Activated CD8-positive, alpha-beta T cell treated with anti-CD3 and anti-CD28 coated beads for 36 hours (primary cell): ENCODE data around the gene MAGI2. TPM values are rescaled to one million over a fixed set of nuclear protein-coding genes. Genes with fewer than 3 reads are reported as not detected.

Experiments used
- ATAC-seq: fragments of 200-7000 bp; cut with Tn5 transposase; one replicate; pipeline ENCODE4 v1.10.0; 2021; ENCODE audit warnings: mild to moderate bottlenecking, moderate library complexity
- CTCF ChIA-PET: fragments of 350-600 bp; sonication (Branson Sonifier 250); formaldehyde crosslinking; loops from one replicate; lab custom pipeline; 2021; ENCODE audit warnings: antibody characterized with exemption; lab: Charles Lee
- POLR2A ChIA-PET: fragments of 350-600 bp; sonication (Branson Sonifier 250); formaldehyde crosslinking; loops from one replicate; lab custom pipeline; 2021; ENCODE audit warnings: antibody characterized with exemption; lab: Charles Lee
- DNase-seq: peaks from one replicate; pipeline ENCODE4 v3.0.0-alpha.2; 2020
- H3K27ac Mint-ChIP-seq: one replicate; pipeline ENCODE4 v1.8.0; 2021; ENCODE audit warnings: mild to moderate bottlenecking, mixed read lengths
- H3K27me3 Mint-ChIP-seq: one replicate; pipeline ENCODE4 v1.8.0; 2021; ENCODE audit warnings: mixed read lengths
- H3K36me3 Mint-ChIP-seq: one replicate; pipeline ENCODE4 v1.8.0; 2021; ENCODE audit warnings: low read depth, mixed read lengths
- H3K4me1 Mint-ChIP-seq: one replicate; pipeline ENCODE4 v1.8.0; 2021; ENCODE audit warnings: low read depth, mixed read lengths
- H3K4me3 Mint-ChIP-seq: one replicate; pipeline ENCODE4 v1.8.0; 2021; ENCODE audit warnings: mild to moderate bottlenecking, moderate library complexity, mixed read lengths
- H3K9me3 Mint-ChIP-seq: one replicate; pipeline ENCODE4 v1.8.0; 2021; ENCODE audit warnings: mixed read lengths
- intact Hi-C: fragments of 100-400 bp; cut with micrococcal nuclease; formaldehyde crosslinking; loops from one replicate; pipeline ENCODE4 v1.10.0; 2022
- total RNA-seq, 2 experiments: library from RNA; stranded (reverse); gene quantifications; one replicate each; pipeline ENCODE4 v1.2.3, GENCODE V29; 2021
- TF ChIP-seq, protein P1 (sequence below): fragments of 200-600 bp; IDR thresholded peaks from one replicate; pipeline ENCODE4 v1.8.0; 2022; ENCODE audit warnings: antibody characterized with exemption, mild to moderate bottlenecking

MAGI2 gene
- total RNA-seq, 2 experiments from 2014 or later, result 0.04 to 0.09 TPM

- H3K4me1 Mint-ChIP-seq, result no peaks in the 10 kb centered on the region
- H3K4me3 Mint-ChIP-seq, result no peak overlapping the region
- ChIA-PET CTCF (no interaction called here), POLR2A (no interaction called here)
- TF ChIP-seq, protein P1, sequence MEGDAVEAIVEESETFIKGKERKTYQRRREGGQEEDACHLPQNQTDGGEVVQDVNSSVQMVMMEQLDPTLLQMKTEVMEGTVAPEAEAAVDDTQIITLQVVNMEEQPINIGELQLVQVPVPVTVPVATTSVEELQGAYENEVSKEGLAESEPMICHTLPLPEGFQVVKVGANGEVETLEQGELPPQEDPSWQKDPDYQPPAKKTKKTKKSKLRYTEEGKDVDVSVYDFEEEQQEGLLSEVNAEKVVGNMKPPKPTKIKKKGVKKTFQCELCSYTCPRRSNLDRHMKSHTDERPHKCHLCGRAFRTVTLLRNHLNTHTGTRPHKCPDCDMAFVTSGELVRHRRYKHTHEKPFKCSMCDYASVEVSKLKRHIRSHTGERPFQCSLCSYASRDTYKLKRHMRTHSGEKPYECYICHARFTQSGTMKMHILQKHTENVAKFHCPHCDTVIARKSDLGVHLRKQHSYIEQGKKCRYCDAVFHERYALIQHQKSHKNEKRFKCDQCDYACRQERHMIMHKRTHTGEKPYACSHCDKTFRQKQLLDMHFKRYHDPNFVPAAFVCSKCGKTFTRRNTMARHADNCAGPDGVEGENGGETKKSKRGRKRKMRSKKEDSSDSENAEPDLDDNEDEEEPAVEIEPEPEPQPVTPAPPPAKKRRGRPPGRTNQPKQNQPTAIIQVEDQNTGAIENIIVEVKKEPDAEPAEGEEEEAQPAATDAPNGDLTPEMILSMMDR, result no peak
- intact Hi-C loops, result no loop called here
- no peak overlapping the region for H3K27ac Mint-ChIP-seq
- no peaks in the 10 kb centered on the region for H3K36me3 Mint-ChIP-seq
- no peak for ATAC-seq
- DNase-seq, result no peak
- H3K9me3 Mint-ChIP-seq, result peaks cover 2% of the 10 kb centered on the region
- H3K27me3 Mint-ChIP-seq, result no peaks in the 10 kb centered on the region
Observed at GRCh38 chr7:78413568-78413967, 1039.9 kb downstream of the MAGI2 start.

- TF ChIP-seq, protein P1, result no peak
- Mint-ChIP-seq H3K27me3 (no peaks in the 10 kb centered on the region), H3K4me3 (no peak overlapping the region), H3K9me3 (peaks cover 2% of the 10 kb centered on the region), H3K27ac (no peak overlapping the region), H3K36me3 (no peaks in the 10 kb centered on the region), H3K4me1 (no peaks in the 10 kb centered on the region)
- ChIA-PET POLR2A (no interaction called here), CTCF (no interaction called here)
- intact Hi-C loops, result no loop called here
- ATAC-seq, result no peak
- no peak for DNase-seq
Observed at GRCh38 chr7:78412216-78412858, 1041.1 kb downstream of the MAGI2 start.

DNA sequence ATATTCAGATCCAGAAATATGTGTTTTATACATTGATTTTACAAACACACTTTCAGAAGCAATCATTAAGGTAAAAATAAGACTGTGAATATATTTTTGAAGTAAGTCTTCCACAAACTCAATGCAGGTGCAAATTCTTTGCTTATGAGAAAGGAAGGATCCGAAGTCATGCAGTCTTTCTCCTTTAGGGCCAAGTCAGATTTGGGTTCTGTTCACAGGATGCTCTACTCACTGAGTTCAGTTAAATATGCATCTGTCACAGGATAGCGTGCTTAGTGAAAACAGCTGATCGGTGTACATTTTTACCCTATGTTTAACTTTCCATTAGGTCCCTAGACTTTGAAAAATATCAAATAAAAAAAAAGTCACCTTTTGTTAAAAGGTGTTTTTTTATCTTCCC is 1046.4 kb downstream of the MAGI2 start:
- TF ChIP-seq, protein P1, result no peak
- no peak for ATAC-seq
- intact Hi-C loops, result no loop called here
- POLR2A ChIA-PET, result interaction anchor here (0.6 kb wide), 1 partner anchor 1034 kb away, joined by 3 read pairs; no protein-coding TSS in a partner anchor
- no peaks in the 10 kb centered on the region for H3K4me1 Mint-ChIP-seq
- no peaks in the 10 kb centered on the region for H3K9me3 Mint-ChIP-seq
- no peaks in the 10 kb centered on the region for H3K36me3 Mint-ChIP-seq
- CTCF ChIA-PET, result no interaction called here
- H3K27me3 Mint-ChIP-seq, result no peaks in the 10 kb centered on the region
- DNase-seq, result no peak
- no peak overlapping the region for H3K4me3 Mint-ChIP-seq
- no peak overlapping the region for H3K27ac Mint-ChIP-seq

GRCh38 chr7:78406531-78406930 is 1046.9 kb downstream of the MAGI2 start:
- no peaks in the 10 kb centered on the region for H3K9me3 Mint-ChIP-seq
- H3K27ac Mint-ChIP-seq, result no peak overlapping the region
- no peaks in the 10 kb centered on the region for H3K4me1 Mint-ChIP-seq
- H3K36me3 Mint-ChIP-seq, result no peaks in the 10 kb centered on the region
- no peak overlapping the region for H3K4me3 Mint-ChIP-seq
- TF ChIP-seq, protein P1, result no peak
- ChIA-PET CTCF (no interaction called here), POLR2A (no interaction called here)
- intact Hi-C loops, result no loop called here
- DNase-seq (no peak), ATAC-seq (no peak)
- H3K27me3 Mint-ChIP-seq, result no peaks in the 10 kb centered on the region

- intact Hi-C loops, result no loop called here
- Mint-ChIP-seq H3K36me3 (no peaks in the 10 kb centered on the region), H3K27me3 (no peaks in the 10 kb centered on the region), H3K4me1 (no peaks in the 10 kb centered on the region), H3K9me3 (no peaks in the 10 kb centered on the region), H3K27ac (no peak overlapping the region), H3K4me3 (no peak overlapping the region)
- DNase-seq (no peak), ATAC-seq (no peak)
- ChIA-PET CTCF (no interaction called here), POLR2A (no interaction called here)
- TF ChIP-seq, protein P1, result no peak
Observed at GRCh38 chr7:78402096-78402495, 1051.4 kb downstream of the MAGI2 start.
